ENCODE measurements around the gene CLEC4G.

CLEC4G gene

DNA sequence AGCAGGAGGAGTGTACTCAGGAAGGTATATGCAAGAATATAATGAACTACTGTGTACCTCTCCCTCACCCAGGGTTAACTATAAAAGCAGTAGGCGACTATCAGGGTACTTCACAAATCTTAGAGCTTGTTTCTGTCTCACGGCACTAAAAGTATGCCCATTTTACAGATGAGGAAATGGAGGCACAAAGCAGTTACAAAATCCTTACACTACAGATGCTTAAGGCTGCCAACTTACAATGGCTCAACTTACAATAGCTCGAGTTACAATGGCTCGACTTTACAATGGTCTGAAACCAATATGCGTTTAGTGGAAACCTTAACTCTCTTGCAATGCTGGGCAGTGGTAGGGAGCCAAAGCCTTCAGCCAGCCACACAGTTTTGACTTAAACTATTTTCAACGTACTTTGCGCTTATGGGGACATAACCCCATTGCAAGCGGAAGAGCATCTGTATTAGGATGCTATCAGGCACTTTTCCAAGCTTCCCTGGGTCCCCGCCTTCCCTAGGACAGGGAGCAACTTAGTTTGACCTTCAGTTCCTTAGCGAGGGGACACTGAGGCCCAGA, 34.1 kb downstream of the CLEC4G start:
- no peak for DNase-seq (ENCODE audit: low spot score)
- Histone ChIP-seq H3K4me3 (no peak overlapping the region), H3K27ac (no peak overlapping the region)
- TF ChIP-seq, protein P1, sequence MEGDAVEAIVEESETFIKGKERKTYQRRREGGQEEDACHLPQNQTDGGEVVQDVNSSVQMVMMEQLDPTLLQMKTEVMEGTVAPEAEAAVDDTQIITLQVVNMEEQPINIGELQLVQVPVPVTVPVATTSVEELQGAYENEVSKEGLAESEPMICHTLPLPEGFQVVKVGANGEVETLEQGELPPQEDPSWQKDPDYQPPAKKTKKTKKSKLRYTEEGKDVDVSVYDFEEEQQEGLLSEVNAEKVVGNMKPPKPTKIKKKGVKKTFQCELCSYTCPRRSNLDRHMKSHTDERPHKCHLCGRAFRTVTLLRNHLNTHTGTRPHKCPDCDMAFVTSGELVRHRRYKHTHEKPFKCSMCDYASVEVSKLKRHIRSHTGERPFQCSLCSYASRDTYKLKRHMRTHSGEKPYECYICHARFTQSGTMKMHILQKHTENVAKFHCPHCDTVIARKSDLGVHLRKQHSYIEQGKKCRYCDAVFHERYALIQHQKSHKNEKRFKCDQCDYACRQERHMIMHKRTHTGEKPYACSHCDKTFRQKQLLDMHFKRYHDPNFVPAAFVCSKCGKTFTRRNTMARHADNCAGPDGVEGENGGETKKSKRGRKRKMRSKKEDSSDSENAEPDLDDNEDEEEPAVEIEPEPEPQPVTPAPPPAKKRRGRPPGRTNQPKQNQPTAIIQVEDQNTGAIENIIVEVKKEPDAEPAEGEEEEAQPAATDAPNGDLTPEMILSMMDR (IDR thresholded peaks at IDR 0.05) = no peak

DNA sequence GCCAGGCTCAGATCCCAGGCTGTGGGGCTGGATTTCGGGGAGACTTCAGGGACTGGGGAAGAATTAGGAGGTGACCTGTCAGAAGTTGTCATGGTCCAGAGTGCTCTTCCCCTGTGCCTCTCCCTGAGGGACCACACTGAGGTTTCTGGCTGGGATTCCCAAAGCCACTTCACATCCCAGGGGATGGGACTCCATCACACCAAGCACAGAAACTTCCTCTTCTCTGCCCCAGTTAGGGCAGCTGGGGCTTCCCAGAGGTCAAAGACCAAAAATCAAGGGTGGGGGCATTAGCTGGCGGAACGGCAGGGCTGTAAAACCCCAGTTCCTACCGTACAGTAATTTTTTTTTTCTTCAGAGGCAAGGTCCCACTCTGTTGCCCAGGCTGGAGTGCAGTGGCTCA, 37.4 kb downstream of the CLEC4G start:
- no peak overlapping the region for H3K4me3 ChIP-seq
- H3K27ac ChIP-seq = no peak overlapping the region
- TF ChIP-seq, protein P1 (IDR thresholded peaks at IDR 0.05) = no peak
- no peak for DNase-seq (ENCODE audit: low spot score)

DNA sequence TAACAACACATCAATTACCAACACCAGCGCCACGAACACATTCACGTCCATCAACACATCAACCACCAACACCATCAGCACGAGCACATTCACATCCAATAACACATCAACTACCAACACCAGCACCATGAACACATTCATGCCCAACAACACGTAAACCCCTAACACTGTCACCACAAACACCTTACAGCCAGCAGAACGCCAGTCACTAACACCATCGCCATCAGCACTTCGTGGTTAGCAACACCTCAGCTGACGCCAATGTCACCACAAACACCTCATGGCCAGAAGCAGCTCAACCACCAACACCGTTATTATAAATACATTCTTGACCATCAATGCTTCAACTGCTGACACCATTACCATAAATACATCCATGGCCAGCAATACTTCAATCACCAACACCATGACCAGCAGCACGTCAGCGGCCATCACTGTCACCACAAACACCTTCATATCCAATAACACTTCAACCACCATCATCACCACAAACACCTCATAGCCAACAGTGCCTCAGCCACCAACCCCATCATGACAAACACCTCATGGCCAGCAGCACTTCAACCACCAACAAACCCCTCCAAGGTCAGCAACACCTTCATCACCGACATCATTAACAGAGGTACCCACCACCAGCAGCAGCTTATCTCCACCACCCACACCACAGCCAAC, 39.4 kb downstream of the CLEC4G start:
- Histone ChIP-seq H3K4me3 (no peak overlapping the region), H3K27ac (no peak overlapping the region)
- TF ChIP-seq, protein P1 (IDR thresholded peaks at IDR 0.05) = no peak
- no peak for DNase-seq (ENCODE audit: low spot score)

DNA sequence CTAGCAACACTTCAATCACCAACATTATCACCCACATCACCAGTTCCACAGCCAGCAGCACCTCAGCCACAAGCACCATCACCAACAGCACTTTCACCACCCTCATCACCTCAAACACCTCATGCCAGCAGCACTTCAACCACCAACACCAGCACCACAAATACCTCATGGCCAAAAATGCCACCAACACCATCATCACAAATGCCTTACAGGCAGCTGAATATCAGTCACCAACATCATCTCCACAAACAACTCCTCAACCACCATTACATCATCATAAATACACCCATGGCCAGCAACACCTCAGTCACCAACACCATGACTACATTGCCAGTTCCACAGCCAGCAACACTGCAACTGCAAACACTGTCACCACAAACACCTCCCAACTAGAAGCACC, 40.4 kb downstream of the CLEC4G start:
- no peak overlapping the region for H3K4me3 ChIP-seq
- H3K27ac ChIP-seq = no peak overlapping the region
- TF ChIP-seq, protein P1 (IDR thresholded peaks at IDR 0.05) = no peak
- DNase-seq (ENCODE audit: low spot score) = no peak

DNA sequence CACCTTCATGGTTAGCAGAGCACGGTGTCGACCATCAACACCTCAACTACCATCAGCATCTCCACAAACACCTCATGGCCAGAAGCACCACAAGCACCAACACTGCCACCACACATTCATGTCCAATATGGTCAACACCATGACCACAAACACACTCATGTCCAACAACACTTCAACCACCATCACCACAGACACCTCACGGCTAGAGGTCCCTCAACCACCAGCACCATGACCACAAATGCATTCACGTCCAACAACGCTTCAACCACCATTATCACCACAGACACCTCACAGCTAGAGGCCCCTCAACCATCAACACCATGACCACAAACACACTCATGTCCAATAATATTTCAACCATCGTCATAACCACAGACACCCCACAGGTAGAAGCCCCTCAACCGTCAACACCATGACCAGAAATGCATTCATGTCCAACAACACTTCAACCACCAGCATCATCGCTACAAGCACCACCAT, 41.1 kb downstream of the CLEC4G start:
- no peak overlapping the region for H3K4me3 ChIP-seq
- no peak for DNase-seq (ENCODE audit: low spot score)
- TF ChIP-seq, protein P1 (IDR thresholded peaks at IDR 0.05) = no peak
- H3K27ac ChIP-seq = no peak overlapping the region

DNA sequence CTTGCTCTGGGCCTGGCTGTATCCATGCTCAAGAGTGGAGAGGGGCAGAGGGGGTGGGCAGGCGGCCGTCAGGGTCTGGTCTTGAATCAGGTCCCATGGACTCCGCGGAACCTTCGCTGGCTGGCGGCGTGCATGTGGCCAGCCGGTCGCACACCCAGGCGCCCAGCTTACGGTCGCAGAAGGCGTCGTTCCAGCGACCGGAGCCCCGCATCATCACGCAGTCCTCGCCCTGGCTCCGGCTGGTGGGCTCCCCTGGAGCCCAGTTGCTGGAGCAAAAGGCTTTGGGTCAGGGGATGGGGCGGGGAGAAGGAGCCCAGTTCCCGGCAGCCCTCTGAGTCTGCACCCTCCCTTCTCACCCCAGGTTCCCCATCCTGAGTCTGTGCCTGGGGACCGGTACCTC, 42.7 kb downstream of the CLEC4G start:
- H3K27ac ChIP-seq = no peak overlapping the region
- TF ChIP-seq, protein P1 (IDR thresholded peaks at IDR 0.05) = no peak
- no peak overlapping the region for H3K4me3 ChIP-seq
- DNase-seq (ENCODE audit: low spot score) = no peak

DNA sequence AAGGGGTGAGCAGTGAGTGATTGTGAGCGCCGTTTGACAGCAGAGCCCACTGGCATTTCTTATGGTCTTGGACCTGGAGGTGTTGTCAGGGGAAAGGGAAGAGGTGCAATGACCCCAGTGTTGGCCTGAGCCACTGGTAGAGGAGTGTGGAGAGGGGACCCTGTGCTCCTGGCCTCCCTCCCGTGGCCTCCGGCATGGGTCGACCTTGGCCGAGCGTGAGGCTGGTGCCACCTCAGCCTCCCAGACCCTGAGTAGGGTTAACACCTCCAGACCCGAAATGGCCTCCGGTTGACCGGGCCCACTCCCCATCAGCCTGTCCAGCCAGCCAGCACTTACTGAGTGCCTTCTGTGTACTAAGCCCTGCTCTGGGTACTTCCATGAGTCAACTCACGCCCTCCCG, 44.7 kb downstream of the CLEC4G start:
- no peak for DNase-seq (ENCODE audit: low spot score)
- Histone ChIP-seq H3K27ac (no peak overlapping the region), H3K4me3 (no peak overlapping the region)
- TF ChIP-seq, protein P1 (IDR thresholded peaks at IDR 0.05) = no peak

All from coronary artery (tissue), 2 donors.